Hepatocyte (in vitro differentiated cells): Measurements from ENCODE around the gene POFUT2. TPM values are rescaled to one million over a fixed set of nuclear protein-coding genes. Genes with fewer than 3 reads are reported as not detected.

Source experiments
- DNase-seq: peaks from one replicate; pipeline ENCODE4 v3.0.0-alpha.2; 2016; ENCODE audit warnings: low spot score
- H2AFZ ChIP-seq: fragments of 200-600 bp; sonication (generic); 2 replicates; pipeline ENCODE4 v1.6.0; 2016; ENCODE audit warnings: antibody characterized with exemption, mild to moderate bottlenecking
- H3K27ac ChIP-seq: fragments of 200-600 bp; sonication (generic); 2 replicates; pipeline ENCODE4 v1.5.1; 2016; ENCODE audit warnings: mild to moderate bottlenecking
- H3K27me3 ChIP-seq: fragments of 200-600 bp; sonication (generic); 2 replicates; pipeline ENCODE4 v1.6.1; 2016
- H3K36me3 ChIP-seq: fragments of 200-600 bp; sonication (generic); replicated peaks from 2 replicates; pipeline ENCODE4 v1.5.1; 2016; ENCODE audit warnings: low read depth; ENCODE audit not compliant: insufficient read depth
- H3K4me1 ChIP-seq: fragments of 200-600 bp; sonication (generic); 2 replicates; pipeline ENCODE4 v1.5.1; 2016; ENCODE audit warnings: mild to moderate bottlenecking, moderate library complexity; ENCODE audit not compliant: insufficient read depth
- H3K4me2 ChIP-seq: fragments of 200-600 bp; sonication (generic); 2 replicates; pipeline ENCODE4 v1.6.0; 2016
- H3K4me3 ChIP-seq: fragments of 200-600 bp; sonication (generic); 2 replicates; pipeline ENCODE4 v1.5.1; 2016; ENCODE audit warnings: mild to moderate bottlenecking
- H3K79me2 ChIP-seq: fragments of 200-600 bp; sonication (generic); 2 replicates; pipeline ENCODE4 v1.6.0; 2017; ENCODE audit warnings: mild to moderate bottlenecking
- H3K9me2 ChIP-seq: fragments of 200-600 bp; sonication (generic); replicated peaks from 2 replicates; pipeline ENCODE4 v1.6.0; 2017; ENCODE audit warnings: mild to moderate bottlenecking; ENCODE audit not compliant: insufficient read depth
- H3K9me3 ChIP-seq: fragments of 200-600 bp; sonication (generic); 2 replicates; pipeline ENCODE4 v1.5.1; 2016; ENCODE audit warnings: low read depth, mild to moderate bottlenecking
- H4K20me1 ChIP-seq: fragments of 200-600 bp; sonication (generic); 2 replicates; pipeline ENCODE4 v1.6.0; 2016; ENCODE audit warnings: mild to moderate bottlenecking; ENCODE audit not compliant: insufficient read depth, poor library complexity, severe bottlenecking
- EZH2 ChIP-seq: fragments of 200-600 bp; sonication (generic); IDR thresholded peaks from 2 replicates; pipeline ENCODE4 v1.6.1; 2016; ENCODE audit warnings: antibody characterized with exemption, mild to moderate bottlenecking, borderline replicate concordance
- EZH2phosphoT487 ChIP-seq: fragments of 200-600 bp; sonication (generic); IDR thresholded peaks from one replicate; pipeline ENCODE4 v1.6.1; 2018; ENCODE audit warnings: antibody characterized with exemption, mild to moderate bottlenecking, low read depth, moderate library complexity; ENCODE audit not compliant: unreplicated experiment, severe bottlenecking
- WGBS: methylation state at CpG from one replicate; pipeline ENCODE4 v1.1.6; 2016; ENCODE audit warnings: low lambda C conversion rate; ENCODE audit errors: missing lambda C conversion rate; 5-methylcytosine and 5-hydroxymethylcytosine counted together
- polyA plus RNA-seq: library from polyadenylated mRNA; unstranded; fragments of >200 nt; fragmentation: Nextera tagmentation; extraction: Ambion mirVana; gene quantifications from 2 replicates; pipeline ENCODE4 v1.2.1, GENCODE V29; 2016
- total RNA-seq: library from RNA; depleted of rRNA; stranded (reverse); fragments of >200 nt; gene quantifications from 2 replicates; pipeline ENCODE4 v1.2.3, GENCODE V29; 2014
- TF ChIP-seq, protein P1 (sequence below): fragments of 200-600 bp; sonication (generic); IDR thresholded peaks from 2 replicates; pipeline ENCODE4 v1.5.1; 2016; ENCODE audit warnings: antibody characterized with exemption, mild to moderate bottlenecking; ENCODE audit not compliant: poor library complexity

Gene POFUT2
- total and polyA plus RNA-seq, 2 experiments from 2014 or later = 30.7 to 57.7 TPM

DNA sequence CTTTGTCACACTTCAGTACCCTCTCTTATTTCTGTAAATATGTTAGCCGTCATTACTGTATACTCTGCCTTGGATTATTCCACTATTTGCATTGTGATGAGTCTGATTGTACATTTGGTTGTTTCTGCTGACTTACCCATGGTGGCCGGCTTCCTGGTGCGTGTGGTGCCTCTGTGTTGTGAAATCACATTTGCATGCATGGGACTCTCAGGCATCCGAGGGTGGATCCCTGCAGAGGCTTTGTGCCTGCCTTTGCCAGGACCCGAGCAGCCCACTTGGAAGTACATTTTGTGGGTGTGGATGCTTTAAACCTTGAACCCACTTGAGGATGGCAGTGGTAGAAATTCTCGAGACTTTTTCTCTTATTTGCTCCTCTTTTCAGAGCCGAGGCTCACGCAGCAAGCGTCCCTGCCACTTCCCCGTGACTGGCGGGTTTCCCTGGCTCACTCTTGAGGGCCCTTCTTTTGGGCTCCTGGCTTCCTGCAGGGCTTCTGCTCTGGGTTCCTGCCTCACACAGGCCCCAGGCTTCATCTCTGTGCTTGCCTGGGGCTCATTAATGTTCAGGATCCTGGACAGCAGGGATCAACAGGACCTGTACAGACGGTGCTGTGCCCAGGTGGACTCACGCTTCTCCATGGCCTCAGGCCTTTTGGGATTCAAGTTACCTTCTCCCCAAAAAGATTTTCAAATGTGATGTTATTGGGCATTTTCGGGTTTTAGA, 36.6 kb downstream of the POFUT2 start:
- Histone ChIP-seq H2AFZ (no peak overlapping the region), H3K27ac (no peak overlapping the region), H4K20me1 (no peaks in the 10 kb centered on the region), H3K27me3 (no peaks in the 10 kb centered on the region), H3K36me3 (no peaks in the 10 kb centered on the region), H3K79me2 (no peaks in the 10 kb centered on the region), H3K4me2 (no peak overlapping the region), H3K4me1 (no peaks in the 10 kb centered on the region), H3K4me3 (no peak overlapping the region), H3K9me2 (no peaks in the 10 kb centered on the region), H3K9me3 (no peaks in the 10 kb centered on the region)
- WGBS = 95% methylated on average over 14 of the region's 14 CpGs
- TF ChIP-seq EZH2phosphoT487 = no peak
- TF ChIP-seq, protein P1, sequence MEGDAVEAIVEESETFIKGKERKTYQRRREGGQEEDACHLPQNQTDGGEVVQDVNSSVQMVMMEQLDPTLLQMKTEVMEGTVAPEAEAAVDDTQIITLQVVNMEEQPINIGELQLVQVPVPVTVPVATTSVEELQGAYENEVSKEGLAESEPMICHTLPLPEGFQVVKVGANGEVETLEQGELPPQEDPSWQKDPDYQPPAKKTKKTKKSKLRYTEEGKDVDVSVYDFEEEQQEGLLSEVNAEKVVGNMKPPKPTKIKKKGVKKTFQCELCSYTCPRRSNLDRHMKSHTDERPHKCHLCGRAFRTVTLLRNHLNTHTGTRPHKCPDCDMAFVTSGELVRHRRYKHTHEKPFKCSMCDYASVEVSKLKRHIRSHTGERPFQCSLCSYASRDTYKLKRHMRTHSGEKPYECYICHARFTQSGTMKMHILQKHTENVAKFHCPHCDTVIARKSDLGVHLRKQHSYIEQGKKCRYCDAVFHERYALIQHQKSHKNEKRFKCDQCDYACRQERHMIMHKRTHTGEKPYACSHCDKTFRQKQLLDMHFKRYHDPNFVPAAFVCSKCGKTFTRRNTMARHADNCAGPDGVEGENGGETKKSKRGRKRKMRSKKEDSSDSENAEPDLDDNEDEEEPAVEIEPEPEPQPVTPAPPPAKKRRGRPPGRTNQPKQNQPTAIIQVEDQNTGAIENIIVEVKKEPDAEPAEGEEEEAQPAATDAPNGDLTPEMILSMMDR = no peak
- DNase-seq = no peak

DNA sequence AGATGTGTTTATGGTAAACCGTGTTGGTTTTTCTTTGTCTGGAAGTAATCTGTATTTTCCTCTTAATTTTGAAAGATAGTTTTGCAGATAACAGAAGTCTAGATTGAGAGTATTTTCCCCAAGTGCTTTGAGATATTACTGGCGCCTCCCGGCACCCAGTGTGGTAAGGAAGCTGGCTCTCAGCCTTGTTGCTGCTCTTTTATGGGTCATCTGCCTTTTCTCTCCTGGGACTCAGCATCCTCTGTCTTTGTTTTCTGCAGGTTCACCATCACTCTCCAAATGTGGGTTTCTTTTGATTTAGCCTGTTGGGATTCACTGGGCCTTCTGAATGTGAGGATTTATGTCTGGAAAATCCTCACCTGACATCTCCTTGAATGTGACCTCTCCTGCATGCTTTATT, 37.4 kb downstream of the POFUT2 start:
- Histone ChIP-seq H3K4me2 (no peak overlapping the region), H3K4me1 (no peaks in the 10 kb centered on the region), H3K27ac (no peak overlapping the region), H3K79me2 (no peaks in the 10 kb centered on the region), H2AFZ (no peak overlapping the region), H3K27me3 (no peaks in the 10 kb centered on the region), H3K9me2 (no peaks in the 10 kb centered on the region), H4K20me1 (no peaks in the 10 kb centered on the region), H3K4me3 (no peak overlapping the region), H3K9me3 (no peaks in the 10 kb centered on the region), H3K36me3 (no peaks in the 10 kb centered on the region)
- 100% methylated on average over 3 of the region's 3 CpGs for WGBS
- no peak for TF ChIP-seq EZH2
- no peak for DNase-seq

DNA sequence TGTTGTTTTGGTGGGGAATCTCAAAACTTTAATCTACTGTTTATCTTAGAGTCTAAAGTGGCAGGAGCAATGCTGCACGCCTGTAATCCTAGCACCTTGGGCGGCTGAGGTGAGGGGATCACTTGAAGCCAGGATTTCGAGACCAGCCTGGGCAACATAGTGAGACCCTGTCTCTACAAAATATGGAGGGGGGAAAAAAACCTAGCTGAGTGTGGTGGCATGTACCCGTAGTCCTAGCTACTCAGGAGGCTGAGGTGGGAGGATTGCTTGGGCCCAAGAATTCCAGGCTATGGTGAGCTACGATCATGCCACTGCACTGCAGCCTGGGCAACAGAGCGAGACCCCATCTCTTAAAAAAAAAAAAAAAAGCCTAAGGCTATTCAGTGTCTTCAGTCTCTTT, 38.1 kb downstream of the POFUT2 start:
- Histone ChIP-seq H3K4me2 (no peak overlapping the region), H3K9me2 (no peaks in the 10 kb centered on the region), H3K4me1 (no peaks in the 10 kb centered on the region), H3K79me2 (no peaks in the 10 kb centered on the region), H3K27me3 (no peaks in the 10 kb centered on the region), H3K27ac (no peak overlapping the region), H2AFZ (no peak overlapping the region), H3K9me3 (no peaks in the 10 kb centered on the region), H3K4me3 (no peak overlapping the region), H4K20me1 (no peaks in the 10 kb centered on the region), H3K36me3 (no peaks in the 10 kb centered on the region)
- TF ChIP-seq, protein P1 = no peak
- TF ChIP-seq EZH2phosphoT487 (no peak), EZH2 (no peak)
- WGBS = 93% methylated on average over 6 of the region's 6 CpGs
- no peak for DNase-seq

DNA sequence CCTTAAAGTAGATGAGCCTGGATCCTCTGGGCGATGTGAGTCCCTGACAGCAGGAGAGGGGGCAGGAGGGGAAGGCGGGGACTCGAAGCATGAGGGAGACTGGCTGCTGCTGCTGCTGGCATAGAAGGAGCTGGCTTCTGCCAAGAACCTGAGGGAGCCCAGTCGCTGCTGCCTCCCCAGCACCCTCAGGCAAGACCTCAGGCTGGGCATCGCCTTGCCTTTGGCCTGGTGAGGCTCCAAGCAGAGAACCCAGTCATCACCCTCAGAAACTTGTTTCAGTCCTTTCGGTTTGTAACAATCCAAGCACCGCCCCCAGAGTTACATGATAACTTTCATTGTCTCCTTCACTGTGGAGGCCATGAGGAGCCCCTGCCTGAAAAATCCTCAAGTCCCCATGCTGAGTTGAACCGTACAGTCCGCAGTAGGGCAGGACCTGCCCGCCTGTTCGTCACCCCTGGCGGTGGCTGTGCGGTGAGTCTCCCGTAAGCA, 38.8 kb downstream of the POFUT2 start:
- H3K4me3 ChIP-seq = no peak overlapping the region
- H4K20me1 ChIP-seq = no peaks in the 10 kb centered on the region
- H3K36me3 ChIP-seq = no peaks in the 10 kb centered on the region
- WGBS = 52% methylated on average over 14 of the region's 14 CpGs
- peak overlapping the region; percentile 69 for H3K4me2 ChIP-seq
- H3K9me3 ChIP-seq = no peaks in the 10 kb centered on the region
- no peaks in the 10 kb centered on the region for H3K4me1 ChIP-seq
- H3K27me3 ChIP-seq = no peaks in the 10 kb centered on the region
- TF ChIP-seq EZH2phosphoT487 (no peak), EZH2 (no peak)
- TF ChIP-seq, protein P1 = no peak
- H2AFZ ChIP-seq = peak overlapping the region; percentile 25
- no peaks in the 10 kb centered on the region for H3K9me2 ChIP-seq
- no peaks in the 10 kb centered on the region for H3K79me2 ChIP-seq
- DNase-seq = no peak
- H3K27ac ChIP-seq = no peak overlapping the region
